Measurements from ENCODE around the gene NME9.

The NME9 gene

GRCh38 chr3:138367326-138367850 lies 37.7 kb upstream of the NME9 start:
- TF ChIP-seq CTCF (IDR thresholded peaks at IDR 0.05; ENCODE audit: poor library complexity, severe bottlenecking): no peak
- H3K36me3 ChIP-seq (ENCODE audit: low read depth): no peaks in the 10 kb centered on the region
- DNase-seq (ENCODE audit: low spot score): no peak
- H3K4me1 ChIP-seq (ENCODE audit: insufficient read depth, poor library complexity, severe bottlenecking): no peaks in the 10 kb centered on the region
- no peaks in the 10 kb centered on the region for H3K27me3 ChIP-seq (ENCODE audit: insufficient read depth, poor library complexity, severe bottlenecking)
- no peak overlapping the region for H3K4me3 ChIP-seq (ENCODE audit: severe bottlenecking)
- no peak overlapping the region for H3K27ac ChIP-seq (ENCODE audit: poor library complexity, severe bottlenecking)
- no peak for ATAC-seq (ENCODE audit: low read depth)
- H3K9me3 ChIP-seq (ENCODE audit: severe bottlenecking): no peaks in the 10 kb centered on the region

- no peak for ATAC-seq (ENCODE audit: low read depth)
- H3K9me3 ChIP-seq (ENCODE audit: severe bottlenecking): no peaks in the 10 kb centered on the region
- H3K4me3 ChIP-seq (ENCODE audit: severe bottlenecking): no peak overlapping the region
- DNase-seq (ENCODE audit: low spot score): no peak
- no peaks in the 10 kb centered on the region for H3K27me3 ChIP-seq (ENCODE audit: insufficient read depth, poor library complexity, severe bottlenecking)
- H3K27ac ChIP-seq (ENCODE audit: poor library complexity, severe bottlenecking): no peak overlapping the region
- H3K4me1 ChIP-seq (ENCODE audit: insufficient read depth, poor library complexity, severe bottlenecking): no peaks in the 10 kb centered on the region
- no peaks in the 10 kb centered on the region for H3K36me3 ChIP-seq (ENCODE audit: low read depth)
- no peak for TF ChIP-seq CTCF (IDR thresholded peaks at IDR 0.05; ENCODE audit: poor library complexity, severe bottlenecking)
Measured at GRCh38 chr3:138366006-138366759, 36.5 kb upstream of the NME9 start.

GRCh38 chr3:138365253-138365555 lies 35.6 kb upstream of the NME9 start:
- no peak for ATAC-seq (ENCODE audit: low read depth)
- no peaks in the 10 kb centered on the region for H3K36me3 ChIP-seq (ENCODE audit: low read depth)
- TF ChIP-seq CTCF (IDR thresholded peaks at IDR 0.05; ENCODE audit: poor library complexity, severe bottlenecking): no peak
- H3K4me3 ChIP-seq (ENCODE audit: severe bottlenecking): no peak overlapping the region
- no peaks in the 10 kb centered on the region for H3K4me1 ChIP-seq (ENCODE audit: insufficient read depth, poor library complexity, severe bottlenecking)
- H3K27ac ChIP-seq (ENCODE audit: poor library complexity, severe bottlenecking): no peak overlapping the region
- H3K9me3 ChIP-seq (ENCODE audit: severe bottlenecking): no peaks in the 10 kb centered on the region
- no peaks in the 10 kb centered on the region for H3K27me3 ChIP-seq (ENCODE audit: insufficient read depth, poor library complexity, severe bottlenecking)
- DNase-seq (ENCODE audit: low spot score): no peak

- TF ChIP-seq CTCF (IDR thresholded peaks at IDR 0.05; ENCODE audit: poor library complexity, severe bottlenecking): no peak
- H3K9me3 ChIP-seq (ENCODE audit: severe bottlenecking): no peaks in the 10 kb centered on the region
- no peaks in the 10 kb centered on the region for H3K4me1 ChIP-seq (ENCODE audit: insufficient read depth, poor library complexity, severe bottlenecking)
- no peak overlapping the region for H3K4me3 ChIP-seq (ENCODE audit: severe bottlenecking)
- ATAC-seq (ENCODE audit: low read depth) (no peak), DNase-seq (ENCODE audit: low spot score) (no peak)
- no peak overlapping the region for H3K27ac ChIP-seq (ENCODE audit: poor library complexity, severe bottlenecking)
- no peaks in the 10 kb centered on the region for H3K36me3 ChIP-seq (ENCODE audit: low read depth)
- no peaks in the 10 kb centered on the region for H3K27me3 ChIP-seq (ENCODE audit: insufficient read depth, poor library complexity, severe bottlenecking)
Measured at GRCh38 chr3:138364356-138365252, 35.0 kb upstream of the NME9 start.
